ENCODE measurements around the gene EYS.
"Not testable (repeated sequence)": the region's sequence is repeated elsewhere in the genome, so short reads cannot be mapped to it uniquely, and the experiment has no call there.

The EYS gene

DNA sequence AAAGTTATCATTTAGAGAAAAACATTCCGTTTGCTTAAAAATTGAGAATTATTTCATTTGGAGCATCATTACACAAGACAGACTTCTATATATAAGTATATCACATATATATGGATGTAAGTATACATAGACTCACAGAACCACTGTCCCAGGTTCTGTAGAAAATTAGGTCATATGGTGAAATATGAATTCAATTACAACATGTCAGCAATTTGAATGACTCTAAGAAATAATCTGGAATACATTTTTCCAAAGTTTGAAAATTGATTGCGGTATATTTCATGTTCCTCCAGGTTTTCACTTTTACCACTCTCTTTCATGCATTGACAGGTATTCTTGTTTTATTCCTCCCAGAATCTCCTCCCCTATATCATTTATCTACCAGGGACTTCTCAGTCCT lies 1179.1 kb downstream of the EYS start:
- DNase-seq: no peak

GRCh38 chr6:64522859-64523258 lies 1184.2 kb downstream of the EYS start:
- DNase-seq: no peak

DNA sequence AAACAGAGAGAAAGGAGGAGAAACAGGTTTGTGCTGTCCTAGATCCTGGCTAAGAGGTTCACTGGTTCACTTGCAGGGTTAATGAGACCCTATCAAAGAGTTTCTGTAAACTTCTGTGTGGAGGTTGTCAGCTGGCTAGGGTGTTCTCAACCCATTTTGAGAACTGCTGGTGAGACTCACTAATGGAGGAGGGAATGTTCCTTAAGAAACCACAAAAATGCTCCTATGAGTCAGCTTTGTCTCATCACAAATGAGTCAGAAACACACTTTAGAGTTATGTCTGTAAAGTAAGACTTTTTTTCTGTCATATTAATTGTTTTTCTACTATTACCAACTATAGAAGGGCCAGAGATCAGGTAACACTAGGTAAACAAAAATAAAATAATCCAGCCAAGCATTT lies 1187.0 kb downstream of the EYS start:
- no peak for DNase-seq

- DNase-seq: no peak
Observed at GRCh38 chr6:64516393-64516792, 1190.6 kb downstream of the EYS start.

DNA sequence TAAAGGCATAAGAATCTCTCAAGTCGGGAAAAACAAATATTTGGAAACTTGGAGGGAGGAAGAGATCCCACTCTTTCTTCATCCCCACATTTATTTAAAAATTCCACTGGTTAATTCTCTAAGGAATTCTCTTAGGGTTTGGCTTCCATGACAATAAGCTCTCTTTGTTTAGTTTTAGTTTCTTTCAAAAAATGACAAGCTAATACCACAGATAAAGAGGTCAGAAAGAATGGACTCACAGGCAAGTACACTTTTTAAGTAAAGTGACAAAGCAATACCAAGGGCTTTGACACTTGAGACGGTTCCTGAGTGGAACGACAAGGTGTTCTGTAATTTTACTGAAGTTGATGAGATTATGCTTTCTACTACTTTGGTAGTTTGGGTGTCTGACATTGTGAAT lies 1199.4 kb downstream of the EYS start:
- no peak for DNase-seq

GRCh38 chr6:64505312-64505711 lies 1201.7 kb downstream of the EYS start:
- DNase-seq: no peak

DNA sequence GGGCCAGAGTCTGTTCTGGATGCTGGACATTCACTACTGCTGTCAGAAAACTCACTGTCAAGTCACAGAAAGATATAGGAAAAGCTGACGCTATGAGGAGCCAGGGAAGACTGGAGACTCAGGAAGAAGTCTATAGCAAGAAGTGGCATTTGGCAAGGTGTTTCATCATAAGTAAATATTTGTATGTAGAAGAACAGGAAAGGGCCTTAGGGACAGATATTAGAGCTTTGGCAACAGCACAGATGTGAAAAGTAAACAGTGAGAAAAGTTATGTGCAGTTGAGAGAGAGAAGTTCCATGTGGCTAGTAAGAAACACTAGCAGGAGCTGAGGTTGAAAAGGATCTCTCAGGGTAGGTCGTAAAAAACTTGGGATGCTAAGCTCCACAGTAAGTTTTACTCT lies 1202.5 kb downstream of the EYS start:
- DNase-seq: no peak

- no peak for DNase-seq
Observed at GRCh38 chr6:64502801-64503200, 1204.2 kb downstream of the EYS start.

DNA sequence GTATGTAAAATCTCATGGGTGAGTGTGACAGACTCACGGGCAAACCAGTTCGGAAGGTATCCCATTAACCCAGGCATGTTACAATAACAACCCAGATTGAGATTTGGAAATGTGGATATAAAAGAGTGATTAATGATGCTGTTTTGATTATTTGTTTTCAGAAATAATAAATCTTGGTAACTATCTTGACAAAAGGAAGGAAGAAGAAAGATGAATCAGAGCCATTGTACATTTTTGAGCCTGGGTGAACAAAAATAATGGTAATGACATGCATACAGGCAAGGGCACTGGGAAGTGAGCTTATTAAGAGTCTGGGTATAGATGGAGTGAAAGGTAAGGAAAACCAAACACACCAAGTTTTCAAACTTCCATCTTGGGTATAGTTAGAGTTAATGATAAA lies 1209.4 kb downstream of the EYS start:
- no peak for DNase-seq

GRCh38 chr6:64489763-64490162 lies 1217.3 kb downstream of the EYS start:
- no peak for DNase-seq

GRCh38 chr6:64486578-64487351 lies 1220.3 kb downstream of the EYS start:
- no peak for DNase-seq

- no peak for DNase-seq
Observed at GRCh38 chr6:64483956-64484499, 1223.0 kb downstream of the EYS start.

DNA sequence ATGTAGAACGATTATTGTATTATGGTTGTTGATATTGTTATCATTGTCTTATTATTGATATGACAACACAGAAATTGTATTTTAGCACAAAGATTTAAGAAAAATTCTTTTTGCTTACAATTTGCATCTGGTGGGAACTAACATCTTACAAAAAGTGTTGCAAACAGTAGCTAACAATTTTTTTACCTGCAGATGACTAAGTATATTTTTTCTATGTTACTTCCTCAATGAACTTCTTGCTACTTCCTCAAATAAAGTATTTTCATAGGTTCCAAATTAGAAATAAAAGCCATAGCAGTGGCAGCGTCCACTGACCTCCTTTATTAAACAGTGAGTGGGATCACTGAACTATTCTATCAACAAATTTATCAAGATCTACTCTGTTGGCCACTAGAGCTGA lies 1224.4 kb downstream of the EYS start:
- DNase-seq: no peak

DNA sequence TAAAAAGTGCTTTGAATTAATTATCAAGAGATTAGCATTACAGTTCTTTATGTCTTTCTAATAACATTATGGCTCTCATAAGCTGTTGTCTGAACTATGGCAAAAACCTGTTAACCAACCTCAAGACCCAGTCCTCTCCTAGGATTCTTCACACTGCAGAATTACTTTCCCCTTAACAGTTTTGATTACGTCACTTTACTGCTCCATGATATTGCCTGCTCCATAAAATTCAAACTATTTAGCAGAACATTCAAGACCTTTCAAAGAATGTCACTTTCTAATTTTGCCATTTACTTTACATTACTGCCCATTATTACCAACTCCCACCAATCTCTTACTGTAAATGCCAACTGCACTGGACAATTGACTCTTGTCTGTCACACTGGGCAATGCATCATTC lies 1227.9 kb downstream of the EYS start:
- DNase-seq: no peak

DNA sequence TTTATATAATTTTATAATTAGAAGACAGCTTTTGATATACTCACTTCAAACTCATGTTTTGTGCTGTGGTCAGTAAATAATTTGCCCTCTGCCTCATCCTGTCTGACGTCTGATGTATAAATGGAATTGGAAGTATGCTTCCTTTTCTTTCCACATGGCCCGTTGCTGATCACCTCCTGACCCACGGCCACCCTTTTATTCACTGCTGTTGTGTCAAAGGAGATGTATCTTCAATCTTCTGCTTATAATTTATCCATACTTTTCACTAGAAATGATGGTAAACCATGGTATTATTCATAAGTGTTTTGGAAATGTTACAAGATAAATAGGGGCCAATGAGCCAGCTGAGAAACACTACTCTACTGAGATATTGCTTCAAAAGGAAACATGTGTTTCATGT lies 1229.6 kb downstream of the EYS start:
- DNase-seq: no peak

DNA sequence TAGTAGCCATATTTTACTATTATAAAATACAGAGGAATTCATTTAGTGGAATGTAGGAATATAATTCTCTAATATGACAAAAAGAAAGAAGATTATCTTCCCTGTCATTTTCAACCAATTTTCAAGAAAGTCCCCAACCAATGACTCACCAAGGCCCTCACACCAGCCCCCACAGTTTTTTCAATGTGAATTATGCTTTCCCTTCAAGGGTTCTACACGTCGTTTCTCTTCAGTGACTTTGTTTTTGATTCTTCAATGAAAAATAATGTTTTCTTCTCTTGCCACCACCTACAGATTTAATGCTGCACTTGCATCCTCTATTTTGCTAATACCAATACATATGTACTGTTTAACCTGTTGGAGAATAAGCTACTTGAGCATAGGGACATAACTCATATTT lies 1230.1 kb downstream of the EYS start:
- DNase-seq: no peak

GRCh38 chr6:64469405-64469804 lies 1237.6 kb downstream of the EYS start:
- DNase-seq: not testable (repeated sequence)

DNA sequence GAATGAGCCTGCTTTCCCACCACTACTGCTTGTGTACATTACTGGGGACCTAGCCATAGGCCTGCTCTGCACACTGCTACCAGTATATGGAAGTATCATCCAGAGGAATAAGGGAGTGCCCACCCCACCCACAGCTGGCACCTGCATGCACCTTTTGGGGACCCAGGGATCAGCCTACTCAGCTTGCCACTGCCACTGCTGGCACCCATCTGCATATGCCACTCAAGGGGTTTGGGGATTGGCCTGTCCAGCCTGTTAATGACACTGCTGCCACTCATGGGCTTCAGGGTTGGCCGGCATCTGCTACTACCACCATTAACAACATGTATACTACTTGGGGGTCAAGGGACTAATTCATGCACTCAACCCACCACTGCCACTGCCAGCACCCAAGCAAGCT lies 1239.4 kb downstream of the EYS start:
- DNase-seq: no peak

- no peak for DNase-seq
Observed at GRCh38 chr6:64459411-64459944, 1247.5 kb downstream of the EYS start.

DNA sequence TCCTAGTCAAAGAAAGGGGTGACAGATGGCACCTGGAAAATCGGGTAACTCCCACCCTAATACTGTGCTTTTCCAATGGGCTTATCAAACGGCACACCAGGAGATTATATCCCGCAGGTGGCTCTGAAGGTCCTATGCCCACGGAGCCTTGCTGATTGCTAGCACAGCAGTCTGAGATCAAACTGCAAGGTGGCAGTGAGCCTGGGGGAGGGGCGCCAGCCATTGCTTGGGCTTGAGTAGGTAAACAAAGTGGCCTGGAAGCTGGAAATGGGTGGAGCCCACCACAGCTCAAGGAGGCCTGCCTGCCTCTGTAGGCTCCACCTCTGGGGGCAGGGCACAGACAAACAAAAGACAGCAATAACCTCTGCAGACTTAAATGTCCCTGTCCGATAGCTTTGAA lies 1258.9 kb downstream of the EYS start:
- not testable (repeated sequence) for DNase-seq

- DNase-seq: no peak
Observed at GRCh38 chr6:64445038-64445437, 1262.0 kb downstream of the EYS start.

DNA sequence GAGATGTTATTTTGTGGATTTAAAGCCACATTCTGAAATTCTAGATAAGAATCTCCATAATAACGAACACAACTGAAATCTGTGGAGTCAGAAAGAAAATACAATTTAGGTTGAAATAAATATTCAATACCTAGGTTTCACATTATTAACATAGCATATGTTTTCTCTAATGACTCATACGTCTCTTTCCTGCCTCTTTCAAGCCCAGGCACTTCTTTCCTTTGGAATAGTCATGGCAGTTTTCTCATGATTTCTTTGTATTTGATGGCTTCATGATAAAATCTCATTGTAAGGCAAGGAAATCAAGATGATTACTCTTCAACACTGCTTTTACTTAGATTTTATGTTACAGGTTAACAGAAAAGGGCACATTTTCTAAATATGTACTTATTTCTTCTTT lies 1267.8 kb downstream of the EYS start:
- no peak for DNase-seq

DNA sequence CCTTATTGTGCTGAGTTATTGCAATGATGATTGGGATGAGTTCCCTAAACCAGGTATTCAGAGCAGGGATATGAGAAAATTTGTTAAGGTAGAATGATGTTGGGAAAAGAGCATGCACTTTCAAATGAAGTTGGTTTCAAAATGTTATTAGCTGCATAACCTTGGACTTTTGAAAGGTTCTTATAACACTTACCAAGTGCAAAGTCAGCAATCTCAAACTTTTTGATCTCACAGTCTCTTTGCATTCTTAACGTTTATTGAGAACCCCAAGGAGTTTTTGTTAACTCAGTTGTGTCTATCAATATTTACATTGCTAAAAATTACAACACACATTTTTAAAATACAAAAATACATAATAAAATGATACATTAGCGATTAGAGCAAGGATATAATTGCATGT lies 1269.0 kb downstream of the EYS start:
- DNase-seq: no peak

GRCh38 chr6:64429926-64430325 lies 1277.1 kb downstream of the EYS start:
- no peak for DNase-seq

- no peak for DNase-seq
Observed at GRCh38 chr6:64428186-64428585, 1278.8 kb downstream of the EYS start.

Measured in DMS79 treated with DMSO at 0.1 percent for 48 hours (cell line).